ENCODE measurements around the gene TRABD2B. TPM values are rescaled to one million over a fixed set of nuclear protein-coding genes. Genes with fewer than 3 reads are reported as not detected.

The TRABD2B gene
- total and polyA plus RNA-seq, 7 donors: 0.08 to 0.76 (median 0.42) TPM

DNA sequence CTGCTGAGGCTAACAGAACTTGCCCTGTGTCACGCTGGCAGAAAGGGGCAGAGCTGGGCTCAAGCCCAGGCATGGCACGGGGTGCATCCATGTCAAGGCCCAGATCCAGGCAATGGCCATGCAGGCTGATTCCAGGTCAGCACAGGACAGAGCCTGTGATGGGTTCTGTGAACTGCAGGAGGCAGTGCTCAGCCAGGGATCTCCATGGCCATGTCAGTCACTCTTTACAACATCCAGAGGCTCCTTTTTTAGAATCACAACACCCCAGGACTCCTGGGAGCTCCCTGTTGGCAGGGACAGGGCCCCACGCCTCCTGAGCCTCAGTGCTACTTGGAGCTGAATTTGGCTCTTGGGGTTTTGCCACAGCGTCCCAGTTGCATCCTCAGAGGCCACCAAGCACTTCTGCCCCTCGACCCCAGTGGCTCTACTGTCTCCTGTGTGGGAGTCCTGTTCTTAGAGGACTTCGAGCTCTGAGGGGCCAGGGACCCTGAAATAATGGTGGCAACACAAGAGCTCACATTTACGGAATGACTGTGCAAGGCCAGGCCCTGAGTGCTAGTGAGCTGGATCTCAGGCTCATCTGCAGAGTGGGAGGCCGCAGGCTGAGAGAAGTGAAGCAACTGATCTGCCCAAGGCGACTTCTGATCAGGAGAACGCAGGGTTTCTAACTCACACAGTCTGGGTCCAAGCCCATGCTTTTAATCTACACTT lies 211.5 kb downstream of the TRABD2B start:
- peak; percentile 64 to 88 (median 80) for ATAC-seq
- peak; percentile 27 to 71 for DNase-seq
- Histone ChIP-seq H3K27ac (no peak overlapping the region), H3K9me3 (no peaks in the 10 kb centered on the region), H3K4me3 (no peak overlapping the region), H3K27me3 (ENCODE audit: insufficient read depth in 3 of 3, low read length in 2 of 3) (no peaks in the 10 kb centered on the region), H3K36me3 (ENCODE audit: insufficient read depth in 1 of 2, low read depth in 1 of 2) (no peaks in the 10 kb centered on the region), H3K4me1 (peaks cover 3% of the 10 kb centered on the region)
- intact Hi-C loops (cut with DNase I): no loop called here
- TF ChIP-seq, protein P1, sequence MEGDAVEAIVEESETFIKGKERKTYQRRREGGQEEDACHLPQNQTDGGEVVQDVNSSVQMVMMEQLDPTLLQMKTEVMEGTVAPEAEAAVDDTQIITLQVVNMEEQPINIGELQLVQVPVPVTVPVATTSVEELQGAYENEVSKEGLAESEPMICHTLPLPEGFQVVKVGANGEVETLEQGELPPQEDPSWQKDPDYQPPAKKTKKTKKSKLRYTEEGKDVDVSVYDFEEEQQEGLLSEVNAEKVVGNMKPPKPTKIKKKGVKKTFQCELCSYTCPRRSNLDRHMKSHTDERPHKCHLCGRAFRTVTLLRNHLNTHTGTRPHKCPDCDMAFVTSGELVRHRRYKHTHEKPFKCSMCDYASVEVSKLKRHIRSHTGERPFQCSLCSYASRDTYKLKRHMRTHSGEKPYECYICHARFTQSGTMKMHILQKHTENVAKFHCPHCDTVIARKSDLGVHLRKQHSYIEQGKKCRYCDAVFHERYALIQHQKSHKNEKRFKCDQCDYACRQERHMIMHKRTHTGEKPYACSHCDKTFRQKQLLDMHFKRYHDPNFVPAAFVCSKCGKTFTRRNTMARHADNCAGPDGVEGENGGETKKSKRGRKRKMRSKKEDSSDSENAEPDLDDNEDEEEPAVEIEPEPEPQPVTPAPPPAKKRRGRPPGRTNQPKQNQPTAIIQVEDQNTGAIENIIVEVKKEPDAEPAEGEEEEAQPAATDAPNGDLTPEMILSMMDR (IDR thresholded peaks at IDR 0.05): peak; percentile 34
- 47 to 67% (median 52%) methylated on average over 10 of the region's 10 CpGs for WGBS, 3 donors

DNA sequence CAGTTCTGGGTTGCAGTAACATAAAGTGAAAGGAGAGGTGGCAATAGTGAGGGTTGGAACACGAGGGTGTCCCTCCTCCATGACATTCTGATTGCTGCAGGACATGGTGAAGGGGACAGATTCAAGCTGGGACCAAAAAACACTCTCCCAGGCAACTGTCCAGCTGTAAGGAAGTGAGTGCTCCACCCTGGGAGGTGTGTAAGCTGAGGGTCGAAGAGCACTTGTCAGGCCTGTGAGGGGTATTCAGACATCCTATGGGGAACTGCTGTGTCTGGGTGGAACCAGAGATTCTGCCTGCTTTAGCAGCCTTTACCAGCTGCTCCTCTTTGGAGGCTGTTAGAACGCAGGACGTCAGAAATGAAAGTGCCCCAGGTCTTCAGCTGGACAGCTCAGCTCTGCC lies 212.1 kb downstream of the TRABD2B start:
- Histone ChIP-seq H3K9me3 (no peaks in the 10 kb centered on the region), H3K27me3 (ENCODE audit: insufficient read depth in 3 of 3, low read length in 2 of 3) (no peaks in the 10 kb centered on the region), H3K4me3 (no peak overlapping the region), H3K36me3 (ENCODE audit: insufficient read depth in 1 of 2, low read depth in 1 of 2) (no peaks in the 10 kb centered on the region), H3K27ac (no peak overlapping the region), H3K4me1 (peaks cover 3% of the 10 kb centered on the region)
- ATAC-seq (peak in 3 of 4 donors; percentile 1 to 6 (median 1)), DNase-seq (no peak)
- TF ChIP-seq, protein P1 (IDR thresholded peaks at IDR 0.05): no peak
- intact Hi-C loops (cut with DNase I): no loop called here
- 23 to 37% (median 30%) methylated on average over 4 of the region's 4 CpGs for WGBS, 3 donors

DNA sequence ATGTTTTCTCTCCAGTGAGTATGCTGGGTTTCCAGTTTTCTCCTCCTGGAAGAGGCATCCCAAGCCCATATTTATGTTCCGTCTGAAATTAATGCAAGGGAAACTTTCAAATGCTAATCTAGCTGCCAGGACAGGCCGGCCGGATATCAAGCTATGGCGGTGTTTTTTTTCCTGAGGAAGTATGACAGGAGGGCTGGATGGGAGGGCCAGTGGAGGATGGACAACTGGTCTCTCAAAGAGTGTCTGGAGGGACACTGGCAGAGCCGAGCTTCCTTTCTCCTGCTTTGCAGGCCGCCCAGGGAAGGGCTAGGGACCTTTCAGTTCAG lies 212.7 kb downstream of the TRABD2B start:
- intact Hi-C loops (cut with DNase I): no loop called here
- Histone ChIP-seq H3K4me3 (no peak overlapping the region), H3K27me3 (ENCODE audit: insufficient read depth in 3 of 3, low read length in 2 of 3) (no peaks in the 10 kb centered on the region), H3K36me3 (ENCODE audit: insufficient read depth in 1 of 2, low read depth in 1 of 2) (no peaks in the 10 kb centered on the region), H3K9me3 (no peaks in the 10 kb centered on the region), H3K27ac (no peak overlapping the region), H3K4me1 (peaks cover 3% of the 10 kb centered on the region)
- no peak for DNase-seq
- ATAC-seq: no peak
- WGBS, 3 donors: 40 to 61% (median 58%) methylated on average over 6 of the region's 6 CpGs
- TF ChIP-seq, protein P1 (IDR thresholded peaks at IDR 0.05): no peak

DNA sequence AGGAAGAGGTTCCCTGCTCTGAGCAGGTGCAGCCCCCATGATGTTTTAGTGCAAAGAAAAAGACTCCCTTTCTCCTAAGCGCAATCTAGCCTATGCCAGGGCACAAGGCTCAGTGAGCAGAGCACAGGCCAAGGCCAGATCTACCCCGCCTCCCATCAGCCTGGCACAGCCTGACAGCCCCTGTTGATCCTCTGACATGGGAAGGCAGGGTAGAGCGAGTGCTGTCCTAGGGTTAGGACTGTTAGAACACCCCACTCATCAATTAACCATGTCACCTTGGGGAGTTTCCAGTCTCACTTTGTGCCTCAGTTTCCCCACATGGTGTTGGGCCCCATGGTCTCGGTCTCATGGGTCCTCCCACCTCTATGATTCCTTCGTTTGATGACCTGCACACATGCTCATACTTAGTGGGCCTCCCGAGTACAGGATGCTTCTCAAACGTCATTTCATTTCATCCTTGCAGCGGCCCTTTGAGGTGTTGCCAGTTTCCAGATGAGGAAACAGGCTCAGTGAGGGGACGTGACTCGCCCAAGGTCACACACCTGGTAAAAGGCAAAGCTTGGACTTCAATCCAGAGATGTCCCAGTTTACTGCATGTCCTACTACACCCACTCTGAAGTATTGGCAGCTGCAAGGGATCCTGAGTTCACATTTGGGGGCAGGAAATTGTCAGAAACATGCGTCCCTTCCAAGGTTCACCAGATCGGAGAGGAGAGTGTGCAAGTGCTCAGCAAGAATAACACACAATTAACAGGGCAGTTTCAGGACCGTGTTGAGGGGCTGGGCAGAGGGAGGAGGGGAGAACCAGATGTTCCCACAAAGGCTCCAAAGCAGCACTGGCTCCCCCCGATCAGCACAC lies 213.3 kb downstream of the TRABD2B start:
- WGBS, 3 donors: 57 to 61% (median 61%) methylated on average over 14 of the region's 14 CpGs
- Histone ChIP-seq H3K27me3 (ENCODE audit: insufficient read depth in 3 of 3, low read length in 2 of 3) (no peaks in the 10 kb centered on the region), H3K9me3 (no peaks in the 10 kb centered on the region), H3K4me3 (no peak overlapping the region), H3K27ac (no peak overlapping the region), H3K4me1 (peaks cover 3% of the 10 kb centered on the region), H3K36me3 (ENCODE audit: insufficient read depth in 1 of 2, low read depth in 1 of 2) (no peaks in the 10 kb centered on the region)
- DNase-seq (no peak), ATAC-seq (no peak)
- TF ChIP-seq, protein P1 (IDR thresholded peaks at IDR 0.05): no peak
- intact Hi-C loops (cut with DNase I): no loop called here

All from psoas muscle (tissue), 8 donors.